Body of pancreas (tissue), 4 donors: ENCODE data around the gene SMURF2.

Experiments used
- CTCF ChIP-seq, 7 experiments: fragments of 450-650 bp in 4 of 7; fragments of 200-600 bp in 3 of 7; sonication (generic) in 3 of 7; IDR thresholded peaks; one replicate each; pipeline ENCODE4 v1.5.1; 2016 to 2019; ENCODE audit warnings: antibody characterized with exemption in 7 of 7
- POLR2A ChIP-seq, 3 donors: fragments of 450-650 bp; IDR thresholded peaks; one replicate each; pipeline ENCODE4 v1.6.1; 2016; ENCODE audit warnings: antibody characterized with exemption in 3 of 3, mild to moderate bottlenecking in 2 of 3

- no peak for TF ChIP-seq CTCF (IDR thresholded peaks at IDR 0.05)
- TF ChIP-seq POLR2A (IDR thresholded peaks at IDR 0.05), result no peak
These were observed 152.9 kb downstream of the SMURF2 start for GRCh38 chr17:64509179-64509578.
